ELR (cell line): ENCODE results near the gene LRCH1.
"Not testable (repeated sequence)": the region's sequence is repeated elsewhere in the genome, so short reads cannot be mapped to it uniquely, and the experiment has no call there.

ENCODE experiments used
- DNase-seq: peaks from one replicate; pipeline ENCODE4 v3.0.0-alpha.2; 2015; ENCODE audit warnings: low read depth

Gene LRCH1

DNA sequence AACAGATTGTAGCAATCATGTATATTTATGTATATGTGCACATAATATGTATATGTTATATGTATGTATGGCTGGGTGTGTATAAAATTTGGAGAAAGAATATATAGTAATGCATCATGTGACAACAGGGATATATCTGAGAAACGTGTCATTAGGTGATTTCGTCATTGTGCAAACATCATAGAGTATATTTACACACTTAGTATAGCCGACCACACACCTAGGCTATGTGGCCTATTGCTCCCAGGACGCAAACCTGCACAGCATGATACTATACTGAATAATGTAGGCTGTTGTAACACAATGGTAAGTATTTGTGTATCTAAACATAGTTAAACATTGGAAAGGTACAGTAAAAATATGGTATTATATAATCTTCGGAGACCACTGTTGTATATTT lies 200.2 kb downstream of the LRCH1 start:
- no peak for DNase-seq

DNA sequence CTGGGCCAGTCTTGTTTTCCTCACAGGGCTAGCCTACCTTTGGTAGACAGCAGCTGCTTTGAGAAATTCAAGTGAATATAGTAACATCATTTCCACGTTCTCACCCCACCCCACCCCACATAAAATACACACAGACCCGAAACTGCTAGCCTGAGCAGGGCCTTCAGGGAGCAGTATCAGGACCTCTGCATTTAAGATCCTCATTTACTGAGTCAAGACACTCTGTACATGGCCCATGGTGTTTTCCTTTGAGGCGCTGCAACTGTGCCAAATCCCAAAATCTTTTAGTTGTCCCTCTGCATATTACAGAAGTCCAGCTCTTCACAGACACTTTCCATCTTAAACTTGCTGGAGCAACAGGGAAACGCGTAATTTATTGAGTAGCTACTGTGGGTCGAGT lies 200.9 kb downstream of the LRCH1 start:
- DNase-seq: no peak

DNA sequence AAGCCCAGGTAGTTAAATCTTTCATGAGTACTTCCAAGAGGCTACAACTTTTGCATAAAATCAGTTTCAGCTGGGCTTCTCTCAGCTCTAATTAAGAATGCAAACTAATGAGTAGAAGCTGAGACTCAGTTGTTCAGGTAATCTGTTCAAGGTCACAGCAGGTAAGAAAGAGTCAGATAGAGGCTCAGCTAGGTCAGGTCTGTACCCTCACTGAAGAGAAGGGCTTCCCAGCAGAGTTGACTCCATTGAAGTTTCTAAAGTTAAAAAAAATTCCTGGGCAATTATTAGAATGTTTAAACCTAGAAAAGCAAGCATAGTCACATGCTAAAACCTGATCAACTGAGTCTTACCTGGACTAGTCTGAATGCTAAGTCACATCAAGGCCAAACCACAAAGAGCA lies 201.8 kb downstream of the LRCH1 start:
- no peak for DNase-seq

DNA sequence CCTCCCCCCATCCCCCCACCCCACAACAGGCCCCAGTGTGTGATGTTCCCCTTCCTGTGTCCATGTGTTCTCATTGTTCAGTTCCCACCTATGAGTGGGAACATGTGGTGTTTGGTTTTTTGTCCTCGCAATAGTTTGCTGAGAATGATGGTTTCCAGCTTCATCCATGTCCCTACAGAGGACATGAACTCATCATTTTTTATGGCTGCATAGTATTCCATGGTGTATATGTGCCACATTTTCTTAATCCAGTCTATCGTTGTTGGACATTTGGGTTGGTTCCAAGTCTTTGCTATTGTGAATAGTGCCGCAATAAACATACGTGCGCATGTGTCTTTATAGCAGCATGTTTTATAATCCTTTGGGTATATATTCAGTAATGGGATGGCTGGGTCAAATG lies 202.5 kb downstream of the LRCH1 start:
- DNase-seq: not testable (repeated sequence)

DNA sequence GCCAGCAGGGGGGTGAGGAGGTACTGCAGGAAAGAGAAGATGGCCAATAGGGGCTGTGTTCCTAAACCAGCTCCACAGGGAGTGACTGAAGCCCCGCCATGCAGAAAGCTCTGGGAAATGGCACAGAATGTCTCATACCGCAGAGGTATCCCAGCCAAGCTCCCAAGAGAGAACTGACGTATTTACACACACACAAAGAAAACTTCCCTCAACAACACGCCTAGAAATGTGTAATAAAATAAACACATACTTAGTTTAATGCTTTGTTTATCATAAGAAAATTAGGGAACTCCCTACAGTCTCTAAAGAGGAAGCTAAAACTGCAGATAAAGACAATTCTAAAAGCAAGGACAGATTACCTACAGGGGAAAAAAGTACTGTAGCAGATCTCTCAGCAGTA lies 204.0 kb downstream of the LRCH1 start:
- DNase-seq: peak; percentile 15

DNA sequence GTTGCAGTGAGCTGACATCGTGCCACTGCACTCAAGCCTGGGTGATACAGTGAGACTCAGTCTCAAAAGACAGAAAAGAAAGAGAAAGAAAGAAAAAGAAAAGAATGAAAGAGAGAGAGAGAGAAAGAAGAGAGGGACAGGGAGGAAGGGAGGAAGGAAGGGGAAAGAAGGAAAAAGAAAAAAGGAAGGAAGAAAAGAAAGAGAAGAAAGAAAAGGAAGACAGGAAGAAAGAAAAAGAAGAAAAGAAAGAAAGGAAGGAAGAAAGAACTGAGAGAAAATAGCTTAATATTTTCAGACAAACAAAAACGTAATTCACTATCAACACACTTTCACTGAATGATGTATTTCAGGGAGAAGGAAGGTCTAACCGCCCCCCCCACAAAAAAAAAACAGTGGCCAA lies 204.7 kb downstream of the LRCH1 start:
- DNase-seq: no peak

DNA sequence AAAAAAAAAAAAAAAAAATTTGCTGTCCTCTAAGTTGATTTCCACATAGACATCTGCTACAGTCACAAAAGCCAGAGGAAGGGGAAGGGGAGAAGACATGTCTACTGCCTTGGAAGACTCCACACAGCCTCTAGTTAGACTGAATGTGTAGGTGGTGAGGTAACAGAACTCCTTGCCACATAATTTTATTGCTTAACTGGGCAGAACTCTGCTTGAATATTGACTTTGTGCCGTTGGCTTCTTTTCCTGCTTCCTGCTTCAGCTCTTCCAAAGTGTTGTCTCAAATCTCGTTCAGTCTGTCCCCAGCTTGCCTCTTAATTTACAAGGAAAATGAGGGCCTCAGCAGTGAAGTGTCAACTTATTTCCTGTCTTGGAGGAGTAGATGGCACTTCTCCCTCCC lies 206.9 kb downstream of the LRCH1 start:
- DNase-seq: no peak

DNA sequence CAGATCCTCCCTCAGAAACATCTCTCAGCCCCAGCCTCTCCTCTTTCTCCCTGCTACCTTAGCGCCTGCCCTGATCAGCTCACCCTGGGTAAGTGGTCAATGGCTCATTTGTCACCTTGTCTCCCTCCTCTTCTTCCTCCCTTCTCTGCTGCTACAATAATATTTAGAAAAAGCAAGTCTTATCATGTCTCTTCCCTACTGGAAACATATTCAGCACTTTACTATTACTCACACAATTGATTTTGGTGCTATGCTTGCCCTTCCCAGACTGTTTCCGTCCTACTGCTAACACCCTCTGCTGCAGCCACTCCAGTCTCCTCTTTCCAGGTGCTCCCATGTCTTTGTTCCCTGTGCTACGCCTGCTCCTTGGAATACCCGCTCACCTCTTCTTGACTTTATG lies 208.2 kb downstream of the LRCH1 start:
- DNase-seq: no peak

DNA sequence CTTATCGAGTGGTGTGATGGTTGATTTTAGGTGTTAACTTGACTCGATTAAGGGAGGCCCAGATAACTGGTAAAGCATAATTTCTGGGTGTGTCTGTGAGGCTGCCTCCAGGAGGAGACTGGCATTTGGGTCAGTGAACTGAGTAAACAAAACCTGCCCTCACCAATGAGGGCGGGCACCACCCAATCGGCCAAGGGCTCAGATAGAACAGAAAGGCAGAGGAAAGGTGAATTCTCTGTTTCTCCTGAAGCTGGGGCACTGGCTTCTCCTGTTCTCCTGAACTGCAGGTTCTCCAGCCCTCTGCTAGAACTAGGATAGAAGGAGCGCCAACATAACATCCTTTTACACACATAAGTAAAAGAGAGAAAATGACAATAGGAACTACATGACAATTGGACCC lies 208.9 kb downstream of the LRCH1 start:
- no peak for DNase-seq

DNA sequence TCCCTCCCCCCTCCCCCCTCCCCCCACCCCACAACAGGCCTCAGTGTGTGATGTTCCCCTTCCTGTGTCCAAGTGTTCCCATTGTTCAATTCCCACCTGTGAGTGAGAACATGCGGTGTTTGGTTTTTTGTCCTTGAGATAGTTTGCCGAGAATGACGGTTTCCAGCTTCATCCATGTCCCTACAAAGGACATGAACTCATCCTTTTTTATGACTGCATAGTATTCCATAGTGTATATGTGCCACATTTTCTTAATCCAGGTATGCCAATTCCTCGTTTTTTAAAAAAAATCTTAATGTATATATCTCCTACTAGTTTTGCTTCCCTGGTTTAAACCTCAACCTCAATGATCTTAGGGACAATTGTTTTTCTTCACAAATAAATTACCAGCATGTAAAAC lies 217.0 kb downstream of the LRCH1 start:
- DNase-seq: not testable (repeated sequence)

DNA sequence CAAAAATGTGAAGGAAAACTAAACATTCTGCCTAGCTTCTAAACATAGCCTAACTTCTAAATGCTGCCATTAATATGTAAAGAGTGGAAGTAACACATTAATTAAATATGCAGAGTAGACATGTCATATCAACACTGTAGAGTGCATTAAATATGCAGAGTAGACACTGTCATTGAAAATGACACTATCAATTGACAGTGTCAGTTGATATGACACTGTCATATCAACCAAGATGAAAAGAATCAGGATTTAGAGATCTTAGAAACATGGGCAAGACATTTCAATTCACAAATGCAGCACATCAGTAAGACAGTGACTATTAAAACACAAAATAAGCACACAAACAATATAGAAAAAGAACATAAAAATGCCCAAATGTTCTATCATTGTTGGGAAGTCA lies 218.7 kb downstream of the LRCH1 start:
- no peak for DNase-seq

DNA sequence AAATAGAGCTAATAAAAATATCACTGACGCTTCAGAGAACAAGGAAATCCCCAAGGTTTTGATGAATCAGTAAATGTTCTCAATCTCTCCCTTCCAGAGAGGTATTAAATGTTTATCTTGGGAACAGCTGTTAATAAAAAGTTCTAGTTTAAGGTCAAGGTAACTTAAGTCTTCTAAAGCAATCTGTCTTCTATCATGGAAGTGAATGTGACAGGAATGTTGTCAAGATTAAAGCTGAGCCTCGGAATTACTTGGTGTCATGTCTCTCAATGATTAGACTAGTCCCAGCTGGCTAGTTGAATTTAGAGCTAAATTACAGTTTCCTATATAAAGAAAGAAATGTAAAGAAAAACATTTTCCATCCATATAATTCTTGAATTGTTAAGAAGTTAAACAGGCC lies 220.6 kb downstream of the LRCH1 start:
- DNase-seq: no peak

DNA sequence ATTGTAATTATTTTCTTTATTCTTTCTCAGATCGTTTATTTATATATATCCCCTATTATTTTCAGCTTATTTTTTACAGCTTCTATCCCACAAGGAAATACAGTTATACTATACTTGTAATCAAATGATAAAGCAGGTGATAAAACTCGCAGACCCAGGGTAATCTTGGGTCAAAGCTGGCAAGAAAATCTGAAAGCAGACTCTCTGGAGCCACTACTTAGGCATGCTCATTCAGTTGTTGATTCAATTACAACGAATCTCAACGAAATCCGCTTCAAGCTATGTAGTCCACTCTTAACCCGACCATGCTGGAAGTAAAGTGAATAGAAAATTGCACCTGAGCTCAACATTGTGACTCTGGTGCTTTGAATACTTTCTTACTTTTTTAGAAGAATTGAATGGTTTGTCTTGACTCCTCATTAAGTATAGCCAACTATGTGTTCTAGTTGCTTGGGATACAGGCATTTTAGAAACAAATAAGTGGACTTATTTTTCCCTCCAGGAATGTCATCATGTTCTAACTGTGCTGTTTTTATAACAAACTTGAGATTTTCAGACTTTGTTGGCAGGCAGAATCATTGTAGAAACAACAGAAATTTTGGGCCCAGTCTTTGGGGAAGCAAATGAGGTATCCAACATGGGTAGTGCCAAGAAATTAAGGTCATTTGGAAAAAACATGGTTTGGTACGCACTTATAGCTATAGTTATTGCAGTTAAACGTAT lies 222.6 kb downstream of the LRCH1 start:
- DNase-seq: no peak

DNA sequence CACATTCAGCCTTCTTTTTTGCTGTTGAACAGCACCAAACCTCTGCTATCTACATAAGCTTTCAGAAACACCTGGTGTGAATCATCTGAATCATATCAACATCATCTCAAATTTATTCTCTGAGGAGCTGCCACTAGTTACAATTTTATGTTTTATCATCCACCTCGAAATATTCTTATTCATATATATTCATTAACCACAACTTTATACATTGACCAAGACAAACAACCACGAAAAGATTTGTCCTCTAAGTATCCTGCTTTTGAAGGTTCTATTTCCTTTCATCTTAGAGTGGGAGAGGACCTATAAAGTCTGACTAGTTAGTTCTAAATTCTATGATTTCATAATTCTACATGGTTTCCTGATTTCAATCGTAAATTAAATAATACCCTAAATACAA lies 225.1 kb downstream of the LRCH1 start:
- DNase-seq: no peak

DNA sequence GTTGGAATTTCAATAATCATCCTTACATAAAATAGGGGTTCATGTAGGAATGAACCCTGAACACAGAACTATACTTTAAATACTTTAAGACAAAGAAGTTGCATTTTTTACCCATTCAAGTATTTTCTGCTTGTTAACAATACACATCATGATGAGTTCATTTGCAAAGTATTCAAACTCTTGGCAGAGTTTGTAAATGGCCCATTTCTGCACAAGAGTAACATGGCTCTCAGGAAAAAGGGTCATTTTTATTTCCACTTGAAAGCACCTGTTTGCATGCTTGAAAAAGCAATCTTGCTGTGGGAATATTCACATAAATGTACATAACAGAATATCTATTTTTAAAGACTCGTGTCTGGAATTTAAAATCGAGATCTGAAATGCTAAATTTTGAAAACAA lies 225.9 kb downstream of the LRCH1 start:
- no peak for DNase-seq

DNA sequence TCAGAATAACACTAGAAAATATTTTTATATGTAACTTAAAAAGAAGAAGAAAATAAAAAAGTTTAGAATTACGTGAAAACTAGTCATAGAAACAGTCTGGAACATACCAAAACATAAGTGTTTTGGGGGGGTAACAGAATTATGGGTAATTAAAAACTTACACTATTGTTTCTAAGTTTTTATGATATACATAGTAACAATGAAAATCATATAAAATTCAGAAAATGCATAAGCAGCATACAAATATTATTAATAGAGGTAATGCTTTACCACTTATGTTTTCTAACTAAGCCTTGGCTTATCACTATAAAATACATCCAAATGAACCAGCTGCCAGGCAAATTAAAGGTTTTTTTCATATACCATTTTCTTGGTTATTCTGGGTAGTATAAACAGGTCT lies 229.1 kb downstream of the LRCH1 start:
- no peak for DNase-seq

DNA sequence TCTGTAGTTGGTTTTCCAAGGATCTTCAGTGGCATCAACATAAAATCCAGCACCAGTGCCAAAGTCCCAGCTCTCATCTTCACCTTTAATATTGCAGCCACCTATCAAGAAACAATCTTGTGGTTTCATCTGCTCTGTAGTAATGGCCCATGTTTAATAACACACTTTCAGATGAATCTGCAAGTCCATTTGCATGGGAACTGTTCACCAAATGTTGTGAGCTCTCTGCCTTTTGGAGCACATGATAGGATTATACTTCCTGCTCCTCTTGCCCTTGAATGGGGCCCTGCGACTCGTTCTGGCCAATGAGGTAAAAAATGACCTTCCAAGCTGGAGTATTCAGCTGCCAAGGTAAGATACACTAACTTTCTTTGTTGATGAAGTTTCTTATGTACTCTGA lies 229.7 kb downstream of the LRCH1 start:
- DNase-seq: no peak

DNA sequence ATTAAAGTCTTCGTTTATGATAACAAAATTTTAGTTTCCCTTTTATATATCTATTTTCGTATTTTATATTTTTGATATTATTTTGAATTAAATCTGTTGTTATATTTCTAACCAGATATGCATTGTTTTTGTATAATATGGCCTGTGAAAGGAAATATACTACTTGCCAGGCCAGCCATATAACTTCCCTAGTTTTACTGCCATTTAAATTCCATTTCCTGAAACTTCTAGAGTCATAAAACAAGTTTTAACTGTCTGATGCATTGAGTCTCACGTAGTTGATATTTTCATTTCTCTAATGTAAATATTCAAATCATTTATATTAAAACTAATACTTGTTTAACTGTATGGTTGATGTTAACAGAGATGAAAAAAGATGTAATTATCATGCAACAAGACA lies 230.5 kb downstream of the LRCH1 start:
- DNase-seq: no peak

DNA sequence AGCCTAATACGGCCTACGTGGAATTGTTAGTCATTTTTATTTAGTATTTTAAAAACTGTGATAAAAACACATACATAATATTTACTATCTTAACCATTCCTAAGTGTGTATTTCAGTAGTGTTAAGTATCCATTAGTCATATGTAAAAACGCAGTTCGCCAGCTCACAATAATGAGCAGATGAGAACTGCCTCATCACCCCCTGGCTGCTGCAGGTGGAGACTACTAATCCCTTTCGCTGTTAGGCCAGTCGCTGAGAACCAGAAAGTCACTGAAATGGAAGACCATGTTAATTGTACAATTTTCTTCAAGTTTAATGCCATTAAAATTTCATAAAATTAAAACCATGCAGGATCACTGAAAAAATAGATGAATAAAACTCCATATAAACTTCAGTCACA lies 242.4 kb downstream of the LRCH1 start:
- peak; percentile 29 for DNase-seq

DNA sequence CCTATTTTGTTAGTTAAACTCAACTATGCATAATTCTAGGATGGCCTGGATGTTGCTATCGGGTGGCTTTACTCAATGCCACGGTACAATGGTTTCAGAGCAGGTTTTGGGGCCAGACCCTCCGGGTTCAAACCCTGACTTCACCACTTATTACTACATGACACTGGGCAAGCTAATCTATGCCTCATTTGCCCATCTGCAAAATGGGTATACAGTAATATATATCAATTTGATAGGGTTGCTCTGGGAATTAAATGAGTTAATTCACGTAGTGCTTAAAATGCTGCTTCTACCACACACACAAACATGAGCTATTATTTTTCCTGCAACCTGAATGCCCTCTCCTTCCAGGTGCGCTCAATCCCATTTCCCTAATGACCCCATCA lies 243.2 kb downstream of the LRCH1 start:
- no peak for DNase-seq

DNA sequence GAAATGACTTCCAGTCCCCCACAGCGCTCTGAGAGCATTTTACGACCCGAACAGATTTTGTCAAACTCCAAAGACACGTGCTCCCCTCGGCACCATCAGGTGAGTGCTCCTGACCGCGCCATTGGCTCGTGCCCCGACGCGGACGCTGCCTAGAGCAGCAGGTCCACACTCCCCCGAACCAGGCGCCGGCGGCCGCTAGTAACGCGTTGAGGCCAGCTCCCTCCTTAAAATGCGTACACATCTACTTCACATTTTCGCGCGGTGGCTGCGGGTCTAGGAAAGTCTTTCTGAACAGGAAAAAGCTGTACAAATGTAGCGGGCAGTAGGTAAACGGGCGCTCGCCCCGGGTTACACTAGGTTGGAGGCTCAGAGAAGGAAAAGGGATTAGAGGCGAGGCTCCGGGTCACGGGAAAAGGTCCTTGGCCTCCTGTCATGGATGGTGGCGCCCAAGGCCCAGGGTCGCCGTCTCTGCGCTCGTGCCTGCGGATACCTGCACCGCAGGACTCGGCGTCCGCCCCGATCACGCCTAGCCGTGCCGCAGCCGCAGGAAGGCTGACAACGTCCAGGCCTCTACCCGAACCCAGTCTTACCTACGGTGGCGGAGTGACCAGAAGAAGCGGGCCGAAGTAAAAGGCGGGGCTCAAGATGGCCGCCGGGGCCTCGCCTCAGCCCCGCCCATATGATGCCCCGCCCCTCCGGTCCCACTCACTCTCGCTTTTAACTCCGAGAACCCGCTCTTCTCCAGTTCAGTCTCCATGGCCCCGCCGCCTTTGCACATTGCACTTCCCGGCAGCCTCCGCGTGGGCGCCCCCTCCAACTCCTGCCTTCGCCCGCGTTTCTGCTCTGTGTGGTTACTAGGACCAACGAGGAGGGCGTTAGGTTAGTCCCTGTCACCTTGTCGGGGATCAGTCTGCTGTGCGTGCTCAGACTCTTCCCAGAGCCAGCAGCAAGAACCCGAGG lies 243.8 kb downstream of the LRCH1 start, which contains the start of gene ESD:
ESD (minus strand) TSS at position 647 of the 960 bp plus-strand sequence. CDS start 5,748 bp downstream, outside the sequence.
- DNase-seq: peak; percentile 95

DNA sequence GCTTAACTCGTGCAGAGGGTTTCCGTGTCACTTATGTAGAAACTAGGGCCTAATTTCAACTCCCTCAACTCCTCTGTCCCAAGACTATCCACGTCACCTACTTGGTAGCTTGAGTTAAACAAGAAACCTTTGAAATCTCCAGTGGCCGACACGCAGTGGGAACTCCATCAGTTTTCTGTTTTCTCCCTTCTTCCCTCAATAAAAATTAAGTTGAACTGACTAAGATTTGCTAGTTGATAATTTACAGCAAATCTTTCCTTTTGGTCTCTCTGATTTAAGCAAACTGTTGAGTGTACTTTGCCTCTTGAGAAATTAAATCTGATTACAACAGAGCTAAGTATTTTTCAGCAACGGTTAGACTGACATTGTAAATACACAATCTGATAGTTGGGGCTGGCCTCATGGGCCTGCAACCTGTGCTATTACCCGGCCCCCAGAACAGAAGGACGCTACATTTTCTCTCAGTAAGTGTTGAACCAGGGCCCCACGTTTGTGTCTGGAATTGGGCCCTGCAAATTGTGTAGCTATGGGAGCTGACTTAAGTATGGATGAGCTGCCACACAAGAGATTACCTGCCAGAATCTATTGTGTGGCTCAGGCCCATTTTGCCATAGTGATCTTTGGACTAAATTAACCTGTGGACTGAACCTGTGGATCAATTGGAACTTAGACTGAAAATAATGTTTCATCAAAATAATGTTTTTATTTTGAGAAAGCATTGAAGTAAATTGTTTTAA lies 244.7 kb downstream of the LRCH1 start:
- DNase-seq: no peak

DNA sequence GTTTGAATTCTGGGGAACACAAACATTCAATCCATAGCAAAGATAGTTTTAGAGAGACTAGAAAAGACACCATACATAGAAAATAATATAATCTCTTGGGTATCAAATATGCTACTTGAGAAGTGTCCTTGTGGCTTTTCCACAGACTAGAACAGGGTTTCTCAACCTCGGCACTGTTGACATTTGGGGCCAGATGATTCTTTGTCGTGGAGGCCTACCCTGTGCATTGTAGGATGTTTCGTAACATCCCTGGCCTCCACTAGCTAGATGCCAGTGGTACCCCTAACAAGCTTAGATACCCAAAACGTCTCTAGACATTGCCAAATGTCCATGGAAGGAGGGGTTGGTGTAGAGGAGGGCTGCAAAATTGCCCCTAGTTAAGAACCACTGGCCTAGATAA lies 246.2 kb downstream of the LRCH1 start:
- no peak for DNase-seq
